Liver (tissue), 9 donors: Measurements from ENCODE around the gene SH3PXD2B. TPM values are rescaled to one million over a fixed set of nuclear protein-coding genes. Genes with fewer than 3 reads are reported as not detected.

Source experiments
- DNase-seq: peaks from one replicate; pipeline ENCODE4 v3.0.0-alpha.2; 2017; ENCODE audit warnings: low spot score
- H3K27ac ChIP-seq, 2 donors: one replicate each; pipeline ENCODE4 v1.7.0; 2013; ENCODE audit warnings: inconsistent platforms in 2 of 2, low read length in 2 of 2, control low read depth in 1 of 2, low read depth in 1 of 2, mild to moderate bottlenecking in 1 of 2
- H3K27me3 ChIP-seq, 4 donors: one replicate each; pipeline versions ENCODE4 v1.6.1 to v1.7.0; 2013; ENCODE audit warnings: low read length in 3 of 4, inconsistent platforms in 1 of 4, mild to moderate bottlenecking in 1 of 4, moderate library complexity in 1 of 4; ENCODE audit not compliant: control insufficient read depth in 4 of 4, insufficient read depth in 4 of 4
- H3K36me3 ChIP-seq, 4 donors: one replicate each; pipeline versions ENCODE4 v1.6.1 to v1.7.0; 2013; ENCODE audit warnings: low read length in 3 of 4, mild to moderate bottlenecking in 3 of 4, low read depth in 1 of 4, moderate library complexity in 1 of 4; ENCODE audit not compliant: control insufficient read depth in 4 of 4, insufficient read depth in 3 of 4
- H3K4me1 ChIP-seq, 4 donors: one replicate each; pipeline versions ENCODE4 v1.6.1 to v1.7.0; 2013; ENCODE audit warnings: low read length in 3 of 4, mild to moderate bottlenecking in 3 of 4, moderate library complexity in 1 of 4; ENCODE audit not compliant: control insufficient read depth in 4 of 4, insufficient read depth in 4 of 4
- H3K4me3 ChIP-seq, 3 donors: one replicate each; pipeline versions ENCODE4 v1.6.1 to v1.7.0; 2013; ENCODE audit warnings: low read length in 3 of 3, control low read depth in 1 of 3, low read depth in 1 of 3, mild to moderate bottlenecking in 1 of 3
- H3K9ac ChIP-seq, 2 donors: one replicate each; pipeline ENCODE4 v1.7.0; 2013; ENCODE audit warnings: low read length in 2 of 2, mild to moderate bottlenecking in 2 of 2, moderate library complexity in 2 of 2, control low read depth in 1 of 2, low read depth in 1 of 2
- H3K9me3 ChIP-seq, 4 donors: one replicate each; pipeline versions ENCODE4 v1.6.1 to v1.7.0; 2013; ENCODE audit warnings: low read length in 3 of 4; ENCODE audit not compliant: control insufficient read depth in 4 of 4
- EGR1 ChIP-seq, 2 donors: IDR thresholded peaks; 2 replicates each; pipeline ENCODE4 v1.6.1; 2016 to 2018; ENCODE audit warnings: antibody characterized with exemption in 2 of 2, low read depth in 2 of 2
- FOXA1 ChIP-seq: IDR thresholded peaks from 2 replicates; pipeline ENCODE4 v1.6.1; 2016; ENCODE audit warnings: antibody characterized with exemption
- GABPA ChIP-seq, 2 donors: IDR thresholded peaks in 1 of 2; conservative IDR thresholded peaks in 1 of 2; 2 replicates each; pipeline ENCODE4 v1.6.1; 2016; ENCODE audit warnings: antibody characterized with exemption in 2 of 2, mild to moderate bottlenecking in 1 of 2, moderate library complexity in 1 of 2
- HNF4A ChIP-seq, 2 donors: conservative IDR thresholded peaks; 2 replicates each; pipeline ENCODE4 v1.6.1; 2016; ENCODE audit warnings: antibody characterized with exemption in 2 of 2, mild to moderate bottlenecking in 2 of 2
- HNF4G ChIP-seq: IDR thresholded peaks from 2 replicates; pipeline ENCODE4 v1.6.1; 2016; ENCODE audit warnings: antibody characterized with exemption
- JUND ChIP-seq, 2 donors: IDR thresholded peaks; 2 replicates each; pipeline ENCODE4 v1.6.1; 2016; ENCODE audit warnings: antibody characterized with exemption in 2 of 2
- NR2F2 ChIP-seq: IDR thresholded peaks from 2 replicates; pipeline ENCODE4 v1.6.1; 2016; ENCODE audit warnings: antibody characterized with exemption
- RAD21 ChIP-seq, 2 donors: IDR thresholded peaks; 2 replicates each; pipeline ENCODE4 v1.6.1; 2016; ENCODE audit warnings: antibody characterized with exemption in 2 of 2, mild to moderate bottlenecking in 2 of 2
- RXRA ChIP-seq, 2 donors: IDR thresholded peaks; 2 replicates each; pipeline ENCODE4 v1.6.1; 2017 to 2018; ENCODE audit warnings: antibody characterized with exemption in 2 of 2, mild to moderate bottlenecking in 1 of 2
- SP1 ChIP-seq: IDR thresholded peaks from 2 replicates; pipeline ENCODE4 v1.6.1; 2018; ENCODE audit warnings: antibody characterized with exemption, mild to moderate bottlenecking
- TAF1 ChIP-seq: conservative IDR thresholded peaks from 2 replicates; pipeline ENCODE4 v1.6.1; 2016; ENCODE audit warnings: antibody characterized with exemption, mild to moderate bottlenecking
- WGBS: extraction: QIAGEN DNeasy Blood & Tissue Kit; methylation state at CpG from one replicate; pipeline ENCODE4 v1.1.7; 2013; 5-methylcytosine and 5-hydroxymethylcytosine counted together
- polyA plus RNA-seq, 2 donors: library from polyadenylated mRNA; stranded (reverse) in 1 of 2; unstranded in 1 of 2; fragments of 200-250 nt in 1 of 2; fragments of >200 nt in 1 of 2; fragmentation: Nextera tagmentation in 1 of 2; extraction: Ambion mirVana in 1 of 2; gene quantifications; one replicate each; pipeline versions ENCODE4 v1.2.1 to v1.2.3, GENCODE V29; 2013 to 2015
- total RNA-seq, 2 donors: library from RNA; depleted of rRNA; stranded (reverse); fragments of >200 nt; gene quantifications; one replicate each; pipeline ENCODE4 v1.2.3, GENCODE V29; 2014
- TF ChIP-seq, protein P1 (sequence below): fragments of 150-350 bp; IDR thresholded peaks from 2 replicates; pipeline ENCODE4 v1.5.1; 2017; ENCODE audit warnings: improper control_type of control experiment, low read depth, low read length; ENCODE audit not compliant: missing input control
- TF ChIP-seq, protein P2 (sequence below): IDR thresholded peaks from 2 replicates; pipeline ENCODE4 v1.6.1; 2016; ENCODE audit warnings: antibody characterized with exemption
- TF ChIP-seq, protein P3 (sequence below): IDR thresholded peaks from 2 replicates; pipeline ENCODE4 v1.6.1; 2016; ENCODE audit warnings: antibody characterized with exemption
- TF ChIP-seq, protein P4 (sequence below): IDR thresholded peaks from 2 replicates; pipeline ENCODE4 v1.6.1; 2016; ENCODE audit warnings: antibody characterized with exemption
- TF ChIP-seq, protein P5 (sequence below): IDR thresholded peaks from 2 replicates; pipeline ENCODE4 v1.6.1; 2016; ENCODE audit warnings: antibody characterized with exemption, mild to moderate bottlenecking
- donor health status: healthy.
- donor health status: healthy.
- donor health status: healthy.
- donor health status: healthy.
- donor health status: healthy.

SH3PXD2B gene
- total and polyA plus RNA-seq, 4 donors: 1.1 to 3.3 (median 2.2) TPM

DNA sequence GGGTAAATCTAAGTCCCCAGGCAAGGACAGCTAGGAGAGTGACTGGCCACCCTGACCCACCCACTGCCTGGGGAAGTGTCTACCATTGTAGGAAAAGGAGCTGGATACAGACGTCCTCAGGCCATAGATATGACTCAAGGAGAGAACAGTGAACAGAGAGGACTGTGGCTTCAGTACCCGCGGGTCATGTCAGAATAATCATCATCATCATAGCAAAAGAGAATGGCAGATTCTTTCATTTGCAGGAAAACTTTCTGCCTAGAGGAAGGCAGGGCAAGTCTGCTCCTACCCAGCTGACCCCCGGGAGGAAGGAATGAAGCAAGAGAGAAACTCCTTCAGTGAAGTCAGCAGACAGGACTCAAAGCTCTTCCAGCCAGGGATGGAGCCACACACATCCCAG is 118.6 kb downstream of the SH3PXD2B start (continued):
- TF ChIP-seq, protein P1, sequence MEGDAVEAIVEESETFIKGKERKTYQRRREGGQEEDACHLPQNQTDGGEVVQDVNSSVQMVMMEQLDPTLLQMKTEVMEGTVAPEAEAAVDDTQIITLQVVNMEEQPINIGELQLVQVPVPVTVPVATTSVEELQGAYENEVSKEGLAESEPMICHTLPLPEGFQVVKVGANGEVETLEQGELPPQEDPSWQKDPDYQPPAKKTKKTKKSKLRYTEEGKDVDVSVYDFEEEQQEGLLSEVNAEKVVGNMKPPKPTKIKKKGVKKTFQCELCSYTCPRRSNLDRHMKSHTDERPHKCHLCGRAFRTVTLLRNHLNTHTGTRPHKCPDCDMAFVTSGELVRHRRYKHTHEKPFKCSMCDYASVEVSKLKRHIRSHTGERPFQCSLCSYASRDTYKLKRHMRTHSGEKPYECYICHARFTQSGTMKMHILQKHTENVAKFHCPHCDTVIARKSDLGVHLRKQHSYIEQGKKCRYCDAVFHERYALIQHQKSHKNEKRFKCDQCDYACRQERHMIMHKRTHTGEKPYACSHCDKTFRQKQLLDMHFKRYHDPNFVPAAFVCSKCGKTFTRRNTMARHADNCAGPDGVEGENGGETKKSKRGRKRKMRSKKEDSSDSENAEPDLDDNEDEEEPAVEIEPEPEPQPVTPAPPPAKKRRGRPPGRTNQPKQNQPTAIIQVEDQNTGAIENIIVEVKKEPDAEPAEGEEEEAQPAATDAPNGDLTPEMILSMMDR: no peak
- TF ChIP-seq RXRA (IDR thresholded peaks at IDR 0.05) (no peak), HNF4G (no peak), SP1 (no peak), JUND (IDR thresholded peaks at IDR 0.05) (no peak), NR2F2 (no peak), TAF1 (no peak), GABPA (IDR thresholded peaks at IDR 0.05 in 1 of 2, conservative IDR thresholded peaks at IDR 0.05 in 1 of 2) (no peak)
- TF ChIP-seq, protein P2, sequence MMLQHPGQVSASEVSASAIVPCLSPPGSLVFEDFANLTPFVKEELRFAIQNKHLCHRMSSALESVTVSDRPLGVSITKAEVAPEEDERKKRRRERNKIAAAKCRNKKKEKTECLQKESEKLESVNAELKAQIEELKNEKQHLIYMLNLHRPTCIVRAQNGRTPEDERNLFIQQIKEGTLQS: no peak
- TF ChIP-seq, protein P3, sequence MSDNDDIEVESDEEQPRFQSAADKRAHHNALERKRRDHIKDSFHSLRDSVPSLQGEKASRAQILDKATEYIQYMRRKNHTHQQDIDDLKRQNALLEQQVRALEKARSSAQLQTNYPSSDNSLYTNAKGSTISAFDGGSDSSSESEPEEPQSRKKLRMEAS: no peak

DNA sequence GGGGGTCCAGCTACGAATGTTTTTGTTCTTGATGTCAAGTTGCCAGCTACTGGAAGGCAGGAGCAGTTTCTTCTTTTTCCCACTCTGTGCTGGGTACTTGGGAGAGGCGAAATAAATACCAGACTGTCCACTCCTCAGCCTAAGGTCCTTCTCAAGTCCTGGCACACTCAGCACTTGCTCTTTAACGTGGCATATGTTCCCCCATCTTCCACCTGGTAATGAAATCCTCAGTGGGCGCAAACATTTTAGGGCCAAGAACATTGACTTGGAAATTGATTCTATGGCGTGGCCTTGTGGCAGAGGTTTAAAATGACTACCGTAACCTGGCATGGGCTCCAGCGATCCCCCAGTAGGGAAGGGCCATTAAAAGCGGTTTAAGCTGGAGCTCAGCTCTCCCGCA is 119.7 kb downstream of the SH3PXD2B start:
- Histone ChIP-seq H3K27ac (no peak overlapping the region), H3K9ac (no peak overlapping the region), H3K36me3 (no peaks in the 10 kb centered on the region), H3K4me3 (no peak overlapping the region), H3K9me3 (no peaks in the 10 kb centered on the region), H3K27me3 (no peaks in the 10 kb centered on the region), H3K4me1 (no peaks in the 10 kb centered on the region)
- DNase-seq: no peak
- TF ChIP-seq EGR1 (IDR thresholded peaks at IDR 0.05; ENCODE audit: low read depth in 2 of 2) (no peak), RXRA (IDR thresholded peaks at IDR 0.05) (no peak), JUND (IDR thresholded peaks at IDR 0.05) (no peak), HNF4G (no peak), GABPA (IDR thresholded peaks at IDR 0.05 in 1 of 2, conservative IDR thresholded peaks at IDR 0.05 in 1 of 2) (no peak), TAF1 (no peak), NR2F2 (no peak), SP1 (no peak), RAD21 (IDR thresholded peaks at IDR 0.05) (no peak), FOXA1 (no peak), HNF4A (conservative IDR thresholded peaks at IDR 0.05) (no peak)
- TF ChIP-seq, protein P4, sequence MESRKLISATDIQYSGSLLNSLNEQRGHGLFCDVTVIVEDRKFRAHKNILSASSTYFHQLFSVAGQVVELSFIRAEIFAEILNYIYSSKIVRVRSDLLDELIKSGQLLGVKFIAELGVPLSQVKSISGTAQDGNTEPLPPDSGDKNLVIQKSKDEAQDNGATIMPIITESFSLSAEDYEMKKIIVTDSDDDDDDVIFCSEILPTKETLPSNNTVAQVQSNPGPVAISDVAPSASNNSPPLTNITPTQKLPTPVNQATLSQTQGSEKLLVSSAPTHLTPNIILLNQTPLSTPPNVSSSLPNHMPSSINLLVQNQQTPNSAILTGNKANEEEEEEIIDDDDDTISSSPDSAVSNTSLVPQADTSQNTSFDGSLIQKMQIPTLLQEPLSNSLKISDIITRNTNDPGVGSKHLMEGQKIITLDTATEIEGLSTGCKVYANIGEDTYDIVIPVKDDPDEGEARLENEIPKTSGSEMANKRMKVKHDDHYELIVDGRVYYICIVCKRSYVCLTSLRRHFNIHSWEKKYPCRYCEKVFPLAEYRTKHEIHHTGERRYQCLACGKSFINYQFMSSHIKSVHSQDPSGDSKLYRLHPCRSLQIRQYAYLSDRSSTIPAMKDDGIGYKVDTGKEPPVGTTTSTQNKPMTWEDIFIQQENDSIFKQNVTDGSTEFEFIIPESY: no peak
- TF ChIP-seq, protein P1: no peak
- TF ChIP-seq, protein P2: no peak
- TF ChIP-seq, protein P3: no peak
- TF ChIP-seq, protein P5, sequence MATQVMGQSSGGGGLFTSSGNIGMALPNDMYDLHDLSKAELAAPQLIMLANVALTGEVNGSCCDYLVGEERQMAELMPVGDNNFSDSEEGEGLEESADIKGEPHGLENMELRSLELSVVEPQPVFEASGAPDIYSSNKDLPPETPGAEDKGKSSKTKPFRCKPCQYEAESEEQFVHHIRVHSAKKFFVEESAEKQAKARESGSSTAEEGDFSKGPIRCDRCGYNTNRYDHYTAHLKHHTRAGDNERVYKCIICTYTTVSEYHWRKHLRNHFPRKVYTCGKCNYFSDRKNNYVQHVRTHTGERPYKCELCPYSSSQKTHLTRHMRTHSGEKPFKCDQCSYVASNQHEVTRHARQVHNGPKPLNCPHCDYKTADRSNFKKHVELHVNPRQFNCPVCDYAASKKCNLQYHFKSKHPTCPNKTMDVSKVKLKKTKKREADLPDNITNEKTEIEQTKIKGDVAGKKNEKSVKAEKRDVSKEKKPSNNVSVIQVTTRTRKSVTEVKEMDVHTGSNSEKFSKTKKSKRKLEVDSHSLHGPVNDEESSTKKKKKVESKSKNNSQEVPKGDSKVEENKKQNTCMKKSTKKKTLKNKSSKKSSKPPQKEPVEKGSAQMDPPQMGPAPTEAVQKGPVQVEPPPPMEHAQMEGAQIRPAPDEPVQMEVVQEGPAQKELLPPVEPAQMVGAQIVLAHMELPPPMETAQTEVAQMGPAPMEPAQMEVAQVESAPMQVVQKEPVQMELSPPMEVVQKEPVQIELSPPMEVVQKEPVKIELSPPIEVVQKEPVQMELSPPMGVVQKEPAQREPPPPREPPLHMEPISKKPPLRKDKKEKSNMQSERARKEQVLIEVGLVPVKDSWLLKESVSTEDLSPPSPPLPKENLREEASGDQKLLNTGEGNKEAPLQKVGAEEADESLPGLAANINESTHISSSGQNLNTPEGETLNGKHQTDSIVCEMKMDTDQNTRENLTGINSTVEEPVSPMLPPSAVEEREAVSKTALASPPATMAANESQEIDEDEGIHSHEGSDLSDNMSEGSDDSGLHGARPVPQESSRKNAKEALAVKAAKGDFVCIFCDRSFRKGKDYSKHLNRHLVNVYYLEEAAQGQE: no peak
- 97% methylated on average over 9 of the region's 9 CpGs for WGBS
